Activated T-cell treated with anti-CD3 and anti-CD28 coated beads, Interleukin-2, amount 50 U/mL, for 48 hours (primary cell): ENCODE results near the gene TMEM179.
"Not testable (repeated sequence)": the region's sequence is repeated elsewhere in the genome, so short reads cannot be mapped to it uniquely, and the experiment has no call there.

Experiments
- DNase-seq, 2 experiments: peaks; one replicate each; pipeline ENCODE4 v3.0.0-alpha.2; 2020

The TMEM179 gene

GRCh38 chr14:104637546-104638003 is 33.0 kb upstream of the TMEM179 start:
- no peak for DNase-seq

GRCh38 chr14:104636846-104637545 is 32.4 kb upstream of the TMEM179 start:
- DNase-seq, result not testable (repeated sequence)

- DNase-seq, result no peak
Measured at GRCh38 chr14:104636131-104636530, 31.6 kb upstream of the TMEM179 start.

GRCh38 chr14:104635717-104636116 is 31.1 kb upstream of the TMEM179 start:
- DNase-seq, result no peak

DNA sequence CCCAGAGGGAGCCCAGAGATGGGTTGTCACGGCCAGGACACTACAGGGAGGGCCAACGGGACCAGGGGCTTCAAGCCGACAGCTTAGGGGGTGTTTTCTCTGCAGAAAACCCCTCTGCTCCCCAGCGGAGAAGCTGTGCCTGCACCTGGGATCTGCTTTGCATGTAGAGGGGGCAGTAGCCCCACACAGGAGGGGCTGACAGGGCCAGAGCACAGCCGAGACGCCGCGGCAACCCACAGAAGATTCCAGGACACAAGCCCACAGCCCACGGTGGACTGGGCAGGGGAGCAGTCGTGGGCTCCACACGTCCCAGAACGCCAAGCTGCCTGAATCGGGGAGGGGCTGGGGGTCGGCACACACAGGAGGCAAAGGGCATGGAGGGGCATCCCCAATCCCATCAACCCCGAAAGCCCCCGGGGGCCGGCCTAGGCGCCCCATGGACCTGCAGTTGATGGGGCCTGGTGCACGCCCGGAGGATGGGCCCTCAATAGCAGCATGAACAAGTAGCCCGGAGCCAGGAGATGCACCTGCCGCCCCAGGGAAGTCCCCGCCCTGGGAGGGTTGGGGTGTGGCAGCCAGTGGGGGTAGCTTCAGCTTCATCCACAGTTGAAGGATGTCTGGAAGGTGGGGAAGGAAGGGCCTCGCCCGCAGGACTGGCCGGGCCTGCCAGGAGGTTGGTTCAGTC is 30.5 kb upstream of the TMEM179 start:
- no peak for DNase-seq

GRCh38 chr14:104634138-104634760 is 29.7 kb upstream of the TMEM179 start:
- DNase-seq, result no peak

DNA sequence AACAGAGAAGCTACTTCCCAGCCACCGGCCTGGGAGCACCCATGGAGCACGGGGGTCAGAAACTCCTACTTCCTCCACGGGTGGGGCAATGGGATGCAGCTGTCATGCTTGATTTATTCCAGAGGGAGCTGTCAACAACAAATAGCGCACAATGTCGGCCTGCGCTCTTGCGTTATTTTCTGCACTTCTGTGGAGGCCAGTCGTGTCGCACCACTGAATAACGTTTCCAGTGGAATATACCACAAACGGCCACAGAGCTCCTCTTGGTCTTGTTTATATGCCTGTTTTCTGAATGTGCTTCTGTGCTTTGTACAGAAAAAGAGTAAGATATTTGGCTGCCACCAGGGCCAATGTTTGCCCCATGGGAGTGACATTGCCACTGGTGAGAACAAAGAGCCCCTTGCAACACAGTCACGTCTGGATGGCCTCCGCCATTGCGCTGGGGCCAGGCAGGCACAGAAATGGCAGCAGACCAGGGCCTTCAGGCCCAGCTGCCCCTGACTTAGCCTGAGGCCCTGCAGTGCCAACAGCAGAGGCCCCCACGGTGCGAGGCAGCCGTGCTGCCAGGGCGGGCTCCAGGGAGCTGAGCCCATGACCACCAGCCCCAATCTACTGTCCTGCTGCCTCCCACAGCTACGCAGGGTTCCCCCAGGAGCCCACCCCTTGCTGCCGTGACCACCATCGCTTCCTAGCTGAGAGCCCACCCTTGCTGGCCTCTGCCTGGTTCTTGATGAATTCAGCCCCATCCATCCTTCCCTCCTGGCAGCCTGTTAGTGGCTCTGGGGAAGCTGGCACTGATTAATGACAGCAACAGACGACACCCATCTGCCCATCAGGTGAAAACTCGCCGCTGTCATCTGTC is 28.9 kb upstream of the TMEM179 start:
- DNase-seq, result no peak

DNA sequence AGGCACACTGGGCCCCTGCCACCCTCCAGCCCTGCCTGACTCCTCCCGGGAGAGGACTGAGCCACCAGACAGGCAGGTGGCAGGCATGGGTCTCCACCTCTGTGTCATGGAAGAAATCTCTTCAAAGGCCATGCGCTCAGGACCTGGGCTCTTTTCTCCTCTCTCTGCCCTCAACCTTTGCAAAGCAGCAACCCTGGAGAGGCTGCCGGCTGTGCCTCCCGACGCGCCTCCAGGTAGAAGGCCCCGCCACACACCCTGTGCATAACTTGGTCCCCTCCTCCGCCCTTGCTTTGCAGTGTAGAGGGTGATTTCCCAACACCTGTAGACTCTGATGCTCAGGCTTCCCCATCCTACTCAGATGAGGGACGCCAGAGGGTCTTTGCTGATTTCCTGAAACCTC is 28.2 kb upstream of the TMEM179 start:
- no peak for DNase-seq

DNA sequence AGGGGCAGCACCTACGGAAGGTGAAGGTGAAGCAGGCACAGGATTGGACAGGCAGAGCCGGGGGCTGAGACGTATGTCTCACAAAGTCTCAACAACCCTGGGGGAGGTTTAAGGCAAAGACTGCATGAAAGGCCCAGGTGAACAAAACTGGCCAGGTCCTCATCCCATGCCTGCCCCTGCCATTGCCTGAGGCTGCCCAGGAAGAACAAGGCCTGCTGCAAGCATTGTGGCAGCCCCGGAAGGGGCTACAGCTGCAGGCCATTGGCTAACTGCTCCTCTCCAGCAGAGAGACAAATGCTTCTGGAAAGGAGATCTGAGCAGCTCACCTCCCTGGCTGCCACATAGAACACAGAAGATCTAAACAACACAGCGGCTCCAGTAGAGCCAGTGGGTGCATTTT is 20.4 kb upstream of the TMEM179 start:
- no peak for DNase-seq

- no peak for DNase-seq
Measured at GRCh38 chr14:104614126-104614812, 9.7 kb upstream of the TMEM179 start.

DNA sequence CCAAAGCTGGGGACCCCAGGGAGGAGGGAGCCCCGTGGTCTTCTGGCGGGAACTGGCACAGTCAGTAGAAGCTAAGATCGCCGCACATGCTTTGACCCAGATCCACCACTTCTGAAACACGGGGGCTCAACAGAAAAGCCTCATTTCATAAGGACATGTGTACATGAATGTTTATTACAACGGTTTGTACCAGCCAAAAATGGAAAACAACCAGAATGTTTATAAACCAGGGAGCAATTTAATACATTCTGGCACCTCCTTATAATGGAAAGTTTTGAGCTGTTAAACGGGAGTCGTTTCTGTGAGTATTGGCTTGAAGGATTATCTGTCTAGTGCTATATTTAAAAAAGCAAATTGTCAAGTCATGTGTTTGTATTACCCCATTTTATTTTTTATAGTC is 7.3 kb upstream of the TMEM179 start:
- DNase-seq, result no peak

DNA sequence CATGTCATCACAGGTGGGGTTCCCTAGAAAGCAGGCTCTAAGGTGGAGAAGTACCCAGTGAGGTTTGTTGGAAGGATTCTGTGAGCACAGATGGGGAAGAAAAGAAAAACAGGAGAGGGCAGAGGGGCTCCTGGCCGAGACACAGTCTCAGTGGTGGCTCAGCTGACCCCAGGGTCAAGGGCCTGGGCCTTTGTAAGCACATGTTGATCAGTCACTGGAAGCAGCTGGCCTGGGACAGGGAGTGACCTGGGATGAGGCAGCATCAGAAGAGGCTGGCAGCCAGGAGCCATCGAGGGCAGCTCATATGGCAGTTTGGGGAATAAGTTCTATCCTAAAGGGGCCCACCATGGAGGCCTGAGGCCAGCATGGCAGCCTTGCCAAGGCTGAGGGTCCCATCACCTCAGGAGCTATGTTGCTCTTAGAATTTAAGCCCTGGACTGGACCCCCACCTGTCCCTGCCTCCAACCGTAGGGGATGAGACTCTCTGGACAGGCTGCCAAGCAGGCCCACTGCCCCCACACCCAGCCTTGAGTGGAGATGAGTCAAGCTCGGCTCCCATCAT is 6.3 kb upstream of the TMEM179 start:
- no peak for DNase-seq

DNA sequence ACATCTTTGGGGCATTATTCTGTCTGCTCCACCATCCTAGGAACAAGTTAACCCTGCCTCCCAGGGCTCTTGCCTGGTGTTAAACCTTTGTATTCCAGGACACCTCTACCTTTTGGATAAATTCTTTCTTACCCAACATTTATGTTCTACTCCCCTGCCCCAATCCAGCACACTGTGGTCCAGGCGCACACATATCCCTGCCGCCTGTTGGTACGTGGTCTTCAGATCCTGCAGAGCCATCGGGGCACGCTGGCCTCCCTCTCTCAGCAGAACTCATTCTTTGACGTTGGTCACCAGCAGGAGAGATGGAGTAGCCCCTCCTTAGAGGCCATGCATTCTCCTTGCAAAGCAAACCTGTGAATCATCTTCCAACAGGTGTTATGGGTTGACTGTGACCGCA is 5.1 kb upstream of the TMEM179 start:
- DNase-seq, result no peak

GRCh38 chr14:104603711-104604401 is 716 bp downstream of the TMEM179 start:
- no peak for DNase-seq

- DNase-seq, result no peak
Measured at GRCh38 chr14:104602933-104603325, 1.6 kb downstream of the TMEM179 start.

DNA sequence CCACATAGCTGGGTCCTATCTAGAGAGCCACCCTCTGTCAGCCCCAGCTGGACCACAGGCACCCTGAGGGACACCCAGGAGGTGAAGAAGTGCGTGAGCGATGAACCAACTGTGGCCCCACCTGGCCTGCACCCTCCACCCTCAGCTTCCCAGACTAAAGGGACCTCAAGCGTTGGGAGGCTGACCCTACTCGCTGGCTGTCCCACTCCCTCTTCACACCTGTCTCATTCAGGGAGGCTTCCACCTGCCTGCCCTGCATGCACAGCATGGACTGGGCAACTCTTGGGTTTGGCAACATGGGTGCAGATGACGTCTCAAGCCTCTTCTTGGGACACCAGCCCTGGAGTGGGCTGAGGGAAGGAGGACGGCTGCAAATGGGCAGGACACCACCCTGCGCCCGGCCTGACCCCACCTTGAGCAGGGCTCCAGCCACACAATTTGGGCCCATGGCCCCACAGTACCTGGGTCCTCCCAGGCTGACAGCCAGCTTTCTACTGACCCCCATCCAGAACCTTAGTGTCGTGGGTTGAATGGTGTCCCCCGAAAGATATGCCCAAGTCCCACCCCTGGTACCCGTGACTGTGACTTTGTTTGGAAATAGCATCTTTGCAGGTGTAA is 2.1 kb downstream of the TMEM179 start:
- no peak for DNase-seq

DNA sequence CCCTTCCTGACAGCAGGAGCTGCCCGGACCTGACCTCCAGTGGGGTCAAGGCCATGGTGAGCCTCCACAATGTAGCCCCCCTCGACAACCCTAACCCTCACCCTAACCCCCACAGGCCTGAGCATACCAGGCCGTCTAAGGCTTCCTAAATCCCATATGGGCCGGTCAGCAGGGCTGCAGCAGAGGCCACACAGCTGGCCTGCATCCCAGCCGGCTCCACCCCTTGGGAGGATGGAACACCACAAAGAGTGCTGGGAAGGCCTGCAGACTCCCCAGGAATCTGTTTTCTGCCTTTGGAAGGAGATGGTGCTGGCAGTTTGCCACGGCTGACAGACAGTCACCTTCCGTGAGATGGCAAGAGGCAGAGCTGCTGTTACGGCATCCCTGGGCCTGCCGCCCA is 2.8 kb downstream of the TMEM179 start:
- no peak for DNase-seq

DNA sequence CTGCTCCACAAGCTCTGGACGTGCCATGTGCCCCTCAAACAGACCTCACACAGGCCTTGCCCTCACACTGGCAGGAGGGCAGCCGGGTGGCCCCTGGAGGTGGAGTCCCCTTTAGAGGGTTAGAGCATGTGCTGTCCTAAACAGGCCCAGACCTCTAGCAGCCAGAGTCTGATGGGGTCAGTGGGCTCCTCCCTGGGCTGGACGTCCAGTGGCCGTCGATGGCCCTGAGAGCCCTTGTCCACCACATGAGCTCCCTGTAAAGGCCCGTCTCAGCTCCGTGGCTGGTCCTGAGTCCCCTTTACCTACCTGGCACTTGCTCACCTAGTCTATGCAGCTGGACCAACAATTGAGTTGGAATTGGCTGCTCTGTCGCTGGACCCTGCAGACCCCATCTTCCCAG is 3.8 kb downstream of the TMEM179 start:
- no peak for DNase-seq

GRCh38 chr14:104600141-104600643 is 4.4 kb downstream of the TMEM179 start:
- no peak for DNase-seq

DNA sequence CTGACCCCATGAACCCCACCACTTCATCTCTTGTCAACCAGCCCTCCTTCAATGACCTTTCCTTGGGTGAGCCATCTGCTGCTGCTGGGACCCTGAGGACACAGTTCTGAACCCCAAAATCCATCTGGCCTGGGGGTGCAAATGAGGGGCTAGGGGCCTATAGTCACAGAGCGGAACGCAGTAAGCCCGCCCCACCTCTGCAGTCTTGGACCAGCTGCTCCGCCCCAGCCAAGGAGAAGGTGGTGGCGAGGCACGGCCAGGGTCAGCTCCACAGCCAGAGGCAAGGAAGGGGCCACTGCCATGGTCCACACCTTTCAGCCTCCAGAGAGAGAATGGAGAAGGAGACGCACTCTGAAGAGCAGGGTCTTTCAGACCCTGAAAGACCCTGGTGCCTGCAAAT is 5.1 kb downstream of the TMEM179 start:
- DNase-seq, result no peak

DNA sequence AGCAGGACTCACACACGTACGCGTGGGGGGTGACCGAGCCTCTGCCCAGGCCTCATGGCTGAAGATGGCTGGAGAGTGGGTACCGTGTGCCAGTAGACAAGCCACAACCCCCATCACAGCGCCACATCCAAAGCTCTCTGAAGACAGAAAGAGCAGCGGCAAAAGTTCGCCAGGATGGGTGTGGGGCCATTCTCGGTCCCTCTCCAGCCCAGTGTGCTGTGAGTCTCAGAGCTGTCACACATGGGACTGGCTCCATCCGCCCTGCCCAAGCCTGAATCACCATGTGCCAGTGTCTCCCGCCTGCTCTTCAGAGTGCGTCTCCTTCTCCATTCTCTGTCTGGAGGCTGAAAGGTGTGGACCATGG is 5.7 kb downstream of the TMEM179 start:
- no peak for DNase-seq
